B cell (primary cell): ENCODE results near the gene FBXO8. TPM values are rescaled to one million over a fixed set of nuclear protein-coding genes. Genes with fewer than 3 reads are reported as not detected.

Source experiments
- ATAC-seq: fragments of 200-7000 bp; cut with Tn5 transposase; one replicate; pipeline ENCODE4 v1.10.0; 2021; ENCODE audit warnings: low read depth, mild to moderate bottlenecking, moderate number of reproducible peaks, moderate library complexity
- CTCF ChIA-PET: fragments of 350-600 bp; sonication (Branson Sonifier 250); formaldehyde crosslinking; loops from one replicate; lab custom pipeline; 2021; ENCODE audit warnings: antibody characterized with exemption, inconsistent platforms; lab: Charles Lee
- POLR2A ChIA-PET: fragments of 350-600 bp; sonication (Branson Sonifier 250); formaldehyde crosslinking; loops from one replicate; lab custom pipeline; 2021; ENCODE audit warnings: antibody characterized with exemption; lab: Charles Lee
- DNase-seq: peaks from one replicate; pipeline ENCODE4 v3.0.0; 2013
- H2AFZ ChIP-seq: 2 replicates; pipeline ENCODE4 v1.6.1; 2012; ENCODE audit warnings: mild to moderate bottlenecking, low read depth, low read length; ENCODE audit not compliant: insufficient read depth, poor library complexity, severe bottlenecking
- H3K27ac ChIP-seq, 2 donors: 1 replicate in 1 of 2; 2 replicates in 1 of 2; pipeline ENCODE4 v1.5.1; 2012 to 2013; ENCODE audit warnings: low read length in 2 of 2, mild to moderate bottlenecking in 2 of 2, moderate library complexity in 1 of 2
- H3K27me3 ChIP-seq, 4 experiments: fragments of 200-600 bp in 1 of 4; sonication (generic) in 1 of 4; replicated peaks in 1 of 4; 1 replicate in 2 of 4; 2 replicates in 2 of 4; pipeline versions ENCODE4 v1.6.1 to v1.7.0; 2013 to 2016; ENCODE audit warnings: low read length in 3 of 4, mild to moderate bottlenecking in 2 of 4, mixed read lengths in 1 of 4, moderate library complexity in 1 of 4; ENCODE audit not compliant: insufficient read depth in 4 of 4, control insufficient read depth in 3 of 4; ENCODE audit errors: control extremely low read depth in 1 of 4
- H3K36me3 ChIP-seq, 2 experiments: replicated peaks in 1 of 2; 1 replicate in 1 of 2; 2 replicates in 1 of 2; pipeline versions ENCODE4 v1.6.1 to v1.7.1; 2013; ENCODE audit warnings: low read length in 1 of 2; ENCODE audit not compliant: insufficient read depth in 2 of 2, control insufficient read depth in 1 of 2; ENCODE audit errors: control extremely low read depth in 1 of 2, extremely low read depth in 1 of 2
- H3K4me1 ChIP-seq, 2 donors: fragments of 200-600 bp in 1 of 2; sonication (generic) in 1 of 2; 1 replicate in 1 of 2; 2 replicates in 1 of 2; pipeline versions ENCODE4 v1.5.1 to v1.6.1; 2013 to 2017; ENCODE audit warnings: low read length in 2 of 2; ENCODE audit not compliant: control insufficient read depth in 2 of 2, insufficient read depth in 2 of 2
- H3K4me2 ChIP-seq: replicated peaks from 2 replicates; pipeline ENCODE3; 2012; ENCODE audit warnings: mild to moderate bottlenecking, low read depth, low read length; ENCODE audit not compliant: poor library complexity, severe bottlenecking
- H3K4me3 ChIP-seq, 5 experiments: fragments of 200-600 bp in 1 of 5; sonication (generic) in 1 of 5; 1 replicate in 3 of 5; 2 replicates in 2 of 5; pipeline versions ENCODE4 v1.5.1 to v1.7.0; 2011 to 2016; ENCODE audit warnings: low read length in 4 of 5, mild to moderate bottlenecking in 4 of 5, low read depth in 2 of 5, control low read depth in 1 of 5, moderate library complexity in 1 of 5; ENCODE audit not compliant: insufficient read depth in 1 of 5; ENCODE audit errors: control extremely low read depth in 1 of 5, extremely low read depth in 1 of 5
- H3K79me2 ChIP-seq: fragments of 200-600 bp; sonication (generic); one replicate; pipeline ENCODE4 v1.6.0; 2016; ENCODE audit warnings: low read length; ENCODE audit not compliant: control insufficient read depth, insufficient read depth
- H3K9ac ChIP-seq: fragments of 200-600 bp; sonication (generic); 2 replicates; pipeline ENCODE4 v1.6.1; 2017; ENCODE audit warnings: mild to moderate bottlenecking, low read length, moderate library complexity
- H3K9me3 ChIP-seq, 3 donors: one replicate each; pipeline versions ENCODE4 v1.6.1 to v1.7.1; 2013; ENCODE audit warnings: low read length in 2 of 3; ENCODE audit not compliant: control insufficient read depth in 2 of 3, insufficient read depth in 1 of 3; ENCODE audit errors: control extremely low read depth in 1 of 3
- H4K20me1 ChIP-seq: 2 replicates; pipeline ENCODE4 v1.6.0; 2012; ENCODE audit warnings: mild to moderate bottlenecking, low read length; ENCODE audit not compliant: insufficient read depth, control insufficient read depth, poor library complexity, severe bottlenecking
- H3K27ac Mint-ChIP-seq: one replicate; pipeline ENCODE4 v1.8.0; 2021; ENCODE audit warnings: mixed read lengths
- H3K27me3 Mint-ChIP-seq: one replicate; pipeline ENCODE4 v1.8.0; 2021; ENCODE audit warnings: mixed read lengths
- H3K4me1 Mint-ChIP-seq: one replicate; pipeline ENCODE4 v1.8.0; 2021; ENCODE audit warnings: mixed read lengths
- H3K4me3 Mint-ChIP-seq: one replicate; pipeline ENCODE4 v1.8.0; 2021; ENCODE audit warnings: mixed read lengths
- H3K9me3 Mint-ChIP-seq: one replicate; pipeline ENCODE4 v1.8.0; 2022; ENCODE audit warnings: mixed read lengths; ENCODE audit not compliant: insufficient read depth
- CTCF ChIP-seq: fragments of 200-600 bp; IDR thresholded peaks from one replicate; pipeline ENCODE4 v1.8.0; 2022; ENCODE audit warnings: antibody characterized with exemption, mild to moderate bottlenecking
- EZH2 ChIP-seq: IDR thresholded peaks from 2 replicates; pipeline ENCODE4 v1.6.1; 2012; ENCODE audit warnings: borderline replicate concordance, low read depth, mild to moderate bottlenecking, moderate library complexity, low read length; ENCODE audit not compliant: insufficient read depth, poor library complexity, severe bottlenecking
- WGBS: methylation state at CpG from one replicate; pipeline ENCODE4 v1.1.5; 2013; ENCODE audit warnings: missing lambda C conversion rate; ENCODE audit not compliant: insufficient coverage; 5-methylcytosine and 5-hydroxymethylcytosine counted together
- intact Hi-C: fragments of 100-400 bp; cut with micrococcal nuclease; formaldehyde crosslinking; loops from one replicate; pipeline ENCODE4 v1.10.0; 2022
- polyA plus RNA-seq: library from polyadenylated mRNA; depleted of rRNA; stranded (reverse); fragments of >200 nt; gene quantifications from 2 replicates; pipeline ENCODE4 v1.2.3, GENCODE V29; 2012
- total RNA-seq, 2 donors: library from RNA; stranded (reverse); fragments of 120-200 nt in 1 of 2; gene quantifications; 1 replicate in 1 of 2; 2 replicates in 1 of 2; pipeline versions ENCODE4 v1.2.3 to v1.2.4, GENCODE V29; 2013 to 2022

The FBXO8 gene
- total and polyA plus RNA-seq, 2 donors (not counting 1 experiment from before 2014, with no cell fraction given): 11.6 to 22.4 TPM

GRCh38 chr4:174224550-174224949 is 58.9 kb downstream of the FBXO8 start:
- Histone ChIP-seq H3K9ac (no peak overlapping the region), H2AFZ (no peak overlapping the region), H3K36me3 (no peaks in the 10 kb centered on the region), H3K4me3 (no peak overlapping the region), H3K4me2 (no peak overlapping the region), H3K27me3 (peaks cover 0 to 20% (median 5%) of the 10 kb centered on the region in 4 experiments), H3K79me2 (no peaks in the 10 kb centered on the region), H4K20me1 (no peaks in the 10 kb centered on the region), H3K27ac (no peak overlapping the region), H3K4me1 (no peaks in the 10 kb centered on the region), H3K9me3 (no peaks in the 10 kb centered on the region)
- Mint-ChIP-seq H3K4me1 (no peaks in the 10 kb centered on the region), H3K27me3 (peaks cover 35% of the 10 kb centered on the region), H3K9me3 (no peaks in the 10 kb centered on the region), H3K27ac (no peak overlapping the region), H3K4me3 (no peak overlapping the region)
- ChIA-PET CTCF (interaction anchor here (2.8 kb wide), 1 partner anchor 11 kb away, joined by 7 read pairs; no protein-coding TSS in a partner anchor), POLR2A (no interaction called here)
- DNase-seq (no peak), ATAC-seq (no peak)
- no peak for TF ChIP-seq EZH2
- TF ChIP-seq CTCF: no peak
- WGBS: no CpG with 5 or more reads among the region's 1 CpG
- intact Hi-C loops: no loop called here

- H4K20me1 ChIP-seq: no peaks in the 10 kb centered on the region
- no peak overlapping the region for H3K4me2 ChIP-seq
- ATAC-seq (no peak), DNase-seq (peak; percentile 35)
- H3K4me3 Mint-ChIP-seq: no peak overlapping the region
- peaks cover 0 to 11% (median 0%) of the 10 kb centered on the region in 3 donors for H3K9me3 ChIP-seq
- H3K4me3 ChIP-seq: no peak overlapping the region
- peaks cover 0 to 41% (median 18%) of the 10 kb centered on the region in 4 experiments for H3K27me3 ChIP-seq
- H3K4me1 Mint-ChIP-seq: peaks cover 8% of the 10 kb centered on the region
- CTCF ChIA-PET: interaction anchor here (1.1 to 2.8 kb wide), 5 partner anchors 9 to 97 kb away, joined by 3 to 15 read pairs (median 4); no protein-coding TSS in a partner anchor
- no peak overlapping the region for H2AFZ ChIP-seq
- H3K27ac ChIP-seq: no peak overlapping the region
- H3K4me1 ChIP-seq: peaks cover 5 to 13% of the 10 kb centered on the region in 2 donors
- no peak overlapping the region for H3K27ac Mint-ChIP-seq
- TF ChIP-seq CTCF: peak; percentile 79
- no peak for TF ChIP-seq EZH2
- H3K79me2 ChIP-seq: no peaks in the 10 kb centered on the region
- WGBS: 50% methylated on average over 1 of the region's 4 CpGs
- POLR2A ChIA-PET: no interaction called here
- H3K9me3 Mint-ChIP-seq: no peaks in the 10 kb centered on the region
- H3K36me3 ChIP-seq: no peaks in the 10 kb centered on the region
- no peak overlapping the region for H3K9ac ChIP-seq
- H3K27me3 Mint-ChIP-seq: peaks cover 52% of the 10 kb centered on the region
- intact Hi-C loops: loop anchor here (1.0 kb wide), 1 partner anchor 97 kb away; no protein-coding TSS in a partner anchor
These were observed 61.1 kb downstream of the FBXO8 start for GRCh38 chr4:174222266-174222872.
